ENCODE data around the gene DPY19L3.
"Not testable (repeated sequence)": the region's sequence is repeated elsewhere in the genome, so short reads cannot be mapped to it uniquely, and the experiment has no call there.

The DPY19L3 gene

GRCh38 chr19:32405431-32406160, at the start of gene DPY19L3:
DPY19L3 (plus strand) TSS chr19:32405770; CDS start chr19:32408254, 2,484 bp downstream.
- DNase-seq = peak; percentile 91

- no peak for DNase-seq
These were observed 47.9 kb upstream of the DPY19L3 start for GRCh38 chr19:32357720-32358119.

- no peak for DNase-seq
These were observed 47.2 kb upstream of the DPY19L3 start for GRCh38 chr19:32358321-32358720.

- no peak for DNase-seq
These were observed 46.0 kb upstream of the DPY19L3 start for GRCh38 chr19:32359581-32359980.

- no peak for DNase-seq
These were observed 43.8 kb upstream of the DPY19L3 start for GRCh38 chr19:32361574-32362317.

GRCh38 chr19:32362318-32362691, 43.3 kb upstream of the DPY19L3 start:
- no peak for DNase-seq

GRCh38 chr19:32363175-32363574, 42.4 kb upstream of the DPY19L3 start:
- DNase-seq = no peak

- DNase-seq = no peak
These were observed 41.9 kb upstream of the DPY19L3 start for GRCh38 chr19:32363632-32364031.

- no peak for DNase-seq
These were observed 41.5 kb upstream of the DPY19L3 start for GRCh38 chr19:32364040-32364439.

GRCh38 chr19:32367063-32367462, 38.5 kb upstream of the DPY19L3 start:
- no peak for DNase-seq

GRCh38 chr19:32367948-32368536, 37.5 kb upstream of the DPY19L3 start:
- no peak for DNase-seq

GRCh38 chr19:32368787-32369186, 36.8 kb upstream of the DPY19L3 start:
- no peak for DNase-seq

- no peak for DNase-seq
These were observed 32.6 kb upstream of the DPY19L3 start for GRCh38 chr19:32372726-32373517.

- DNase-seq = no peak
These were observed 31.8 kb upstream of the DPY19L3 start for GRCh38 chr19:32373585-32374295.

GRCh38 chr19:32374362-32374761, 31.2 kb upstream of the DPY19L3 start:
- not testable (repeated sequence) for DNase-seq

GRCh38 chr19:32377088-32377487, 28.5 kb upstream of the DPY19L3 start:
- DNase-seq = not testable (repeated sequence)

- DNase-seq = no peak
These were observed 25.3 kb upstream of the DPY19L3 start for GRCh38 chr19:32380269-32380668.

GRCh38 chr19:32387701-32388392, 17.7 kb upstream of the DPY19L3 start:
- no peak for DNase-seq

GRCh38 chr19:32388393-32388855, 17.1 kb upstream of the DPY19L3 start:
- DNase-seq = no peak

GRCh38 chr19:32392901-32393300, 12.7 kb upstream of the DPY19L3 start:
- no peak for DNase-seq

GRCh38 chr19:32396046-32396652, 9.4 kb upstream of the DPY19L3 start:
- DNase-seq = no peak
